Neural progenitor cell (in vitro differentiated cells): ENCODE results near the gene B4GALT5. TPM values are rescaled to one million over a fixed set of nuclear protein-coding genes. Genes with fewer than 3 reads are reported as not detected.

Source experiments
- DNase-seq: peaks from one replicate; pipeline ENCODE4 v3.0.0-alpha.2; 2016; ENCODE audit warnings: low spot score
- H2AFZ ChIP-seq: fragments of 200-600 bp; sonication (generic); replicated peaks from 2 replicates; pipeline ENCODE4 v1.6.1; 2016; ENCODE audit warnings: antibody characterized with exemption
- H3F3A ChIP-seq: fragments of 200-600 bp; sonication (generic); 2 replicates; pipeline ENCODE4 v1.6.1; 2016; ENCODE audit warnings: antibody characterized with exemption, low read depth
- H3K27ac ChIP-seq: fragments of 200-600 bp; sonication (generic); 2 replicates; pipeline ENCODE4 v1.5.1; 2016; ENCODE audit warnings: mild to moderate bottlenecking
- H3K27me3 ChIP-seq: fragments of 200-600 bp; sonication (generic); 2 replicates; pipeline ENCODE4 v1.6.1; 2016; ENCODE audit warnings: mild to moderate bottlenecking, moderate library complexity
- H3K36me3 ChIP-seq: fragments of 200-600 bp; sonication (generic); 2 replicates; pipeline ENCODE4 v1.5.1; 2016
- H3K4me1 ChIP-seq: fragments of 200-600 bp; sonication (generic); 2 replicates; pipeline ENCODE4 v1.6.1; 2016; ENCODE audit warnings: mixed run types
- H3K4me2 ChIP-seq: fragments of 200-600 bp; sonication (generic); 2 replicates; pipeline ENCODE4 v1.6.1; 2016
- H3K4me3 ChIP-seq: fragments of 200-600 bp; sonication (generic); 2 replicates; pipeline ENCODE4 v1.5.1; 2016
- H3K79me2 ChIP-seq: fragments of 200-600 bp; sonication (generic); 2 replicates; pipeline ENCODE4 v1.6.1; 2016; ENCODE audit warnings: low read depth
- H3K9ac ChIP-seq: fragments of 200-600 bp; sonication (generic); 2 replicates; pipeline ENCODE4 v1.6.1; 2016
- H3K9me3 ChIP-seq: fragments of 200-600 bp; sonication (generic); 2 replicates; pipeline ENCODE4 v1.5.1; 2016; ENCODE audit warnings: low read depth
- H4K20me1 ChIP-seq: fragments of 200-600 bp; sonication (generic); 2 replicates; pipeline ENCODE4 v1.6.1; 2016; ENCODE audit warnings: low read depth
- H3K27ac Mint-ChIP-seq: 3 replicates; pipeline ENCODE4 v1.8.0; 2021; ENCODE audit warnings: mixed read lengths
- H3K27me3 Mint-ChIP-seq: 2 replicates; pipeline ENCODE4 v1.8.0; 2022; ENCODE audit warnings: low read depth, mild to moderate bottlenecking, inconsistent platforms, moderate library complexity, mixed read lengths; ENCODE audit not compliant: insufficient read depth
- H3K36me3 Mint-ChIP-seq: 3 replicates; pipeline ENCODE4 v1.8.0; 2021; ENCODE audit warnings: mixed read lengths
- H3K4me1 Mint-ChIP-seq: 3 replicates; pipeline ENCODE4 v1.8.0; 2021; ENCODE audit warnings: mixed read lengths
- H3K4me3 Mint-ChIP-seq: 3 replicates; pipeline ENCODE4 v1.8.0; 2021; ENCODE audit warnings: mild to moderate bottlenecking, moderate library complexity, mixed read lengths
- H3K9me3 Mint-ChIP-seq: 3 replicates; pipeline ENCODE4 v1.8.0; 2020; ENCODE audit warnings: mixed read lengths
- CTCF ChIP-seq: fragments of 200-600 bp; sonication (generic); IDR thresholded peaks from 2 replicates; pipeline ENCODE4 v1.5.1; 2017; ENCODE audit warnings: antibody characterized with exemption, mild to moderate bottlenecking
- EZH2 ChIP-seq: fragments of 200-600 bp; sonication (generic); IDR thresholded peaks from 2 replicates; pipeline ENCODE4 v1.6.1; 2017; ENCODE audit warnings: antibody characterized with exemption, mild to moderate bottlenecking, moderate library complexity
- EZH2phosphoT487 ChIP-seq: fragments of 200-600 bp; sonication (generic); IDR thresholded peaks from 2 replicates; pipeline ENCODE4 v1.6.1; 2017; ENCODE audit warnings: antibody characterized with exemption
- total RNA-seq: library from RNA; depleted of rRNA; stranded (reverse); fragments of >200 nt; gene quantifications from 2 replicates; pipeline ENCODE4 v1.2.3, GENCODE V29; 2015; ENCODE audit warnings: low replicate concordance

The B4GALT5 gene
- total RNA-seq, 1 donor from 2014 or later = 60.1 TPM

GRCh38 chr20:49739042-49739441 is 25.4 kb upstream of the B4GALT5 start:
- Mint-ChIP-seq H3K4me3 (no peak overlapping the region), H3K9me3 (no peaks in the 10 kb centered on the region), H3K4me1 (peaks cover 17% of the 10 kb centered on the region), H3K36me3 (no peaks in the 10 kb centered on the region), H3K27me3 (peaks cover 9% of the 10 kb centered on the region), H3K27ac (no peak overlapping the region)
- Histone ChIP-seq H4K20me1 (no peaks in the 10 kb centered on the region), H3K27me3 (no peaks in the 10 kb centered on the region), H3K79me2 (no peaks in the 10 kb centered on the region), H3K4me1 (peaks cover 13% of the 10 kb centered on the region), H3K27ac (no peak overlapping the region), H3K36me3 (no peaks in the 10 kb centered on the region), H3K4me2 (no peak overlapping the region), H3K9me3 (no peaks in the 10 kb centered on the region), H3K4me3 (no peak overlapping the region), H3K9ac (no peak overlapping the region), H3F3A (peaks cover 26% of the 10 kb centered on the region), H2AFZ (no peak overlapping the region)
- TF ChIP-seq EZH2 (no peak), EZH2phosphoT487 (no peak), CTCF (no peak)
- DNase-seq = no peak

- no peaks in the 10 kb centered on the region for H3K79me2 ChIP-seq
- no peak overlapping the region for H2AFZ ChIP-seq
- H3K9me3 ChIP-seq = no peaks in the 10 kb centered on the region
- DNase-seq = no peak
- H3K9ac ChIP-seq = no peak overlapping the region
- peaks cover 21% of the 10 kb centered on the region for H3K4me1 ChIP-seq
- no peak overlapping the region for H3K4me3 ChIP-seq
- H3K4me2 ChIP-seq = no peak overlapping the region
- H3K36me3 ChIP-seq = no peaks in the 10 kb centered on the region
- H3K27ac ChIP-seq = no peak overlapping the region
- peaks cover 10% of the 10 kb centered on the region for H3K27me3 Mint-ChIP-seq
- peaks cover 14% of the 10 kb centered on the region for H3K4me1 Mint-ChIP-seq
- no peak overlapping the region for H3K4me3 Mint-ChIP-seq
- no peaks in the 10 kb centered on the region for H4K20me1 ChIP-seq
- H3K27ac Mint-ChIP-seq = no peak overlapping the region
- no peaks in the 10 kb centered on the region for H3K9me3 Mint-ChIP-seq
- peaks cover 31% of the 10 kb centered on the region for H3F3A ChIP-seq
- TF ChIP-seq CTCF (no peak), EZH2phosphoT487 (no peak), EZH2 (no peak)
- H3K36me3 Mint-ChIP-seq = no peaks in the 10 kb centered on the region
- H3K27me3 ChIP-seq = no peaks in the 10 kb centered on the region
These were observed 23.6 kb upstream of the B4GALT5 start for GRCh38 chr20:49737260-49737659.

GRCh38 chr20:49729780-49730179 is 16.1 kb upstream of the B4GALT5 start:
- H3K36me3 ChIP-seq = no peaks in the 10 kb centered on the region
- peaks cover 4% of the 10 kb centered on the region for H3K27me3 Mint-ChIP-seq
- peaks cover 21% of the 10 kb centered on the region for H3F3A ChIP-seq
- TF ChIP-seq EZH2phosphoT487 = no peak
- TF ChIP-seq EZH2 = no peak
- TF ChIP-seq CTCF = no peak
- no peaks in the 10 kb centered on the region for H3K36me3 Mint-ChIP-seq
- H4K20me1 ChIP-seq = no peaks in the 10 kb centered on the region
- peaks cover 13% of the 10 kb centered on the region for H3K4me1 Mint-ChIP-seq
- H3K9me3 ChIP-seq = no peaks in the 10 kb centered on the region
- H3K9ac ChIP-seq = no peak overlapping the region
- no peak overlapping the region for H3K27ac Mint-ChIP-seq
- H2AFZ ChIP-seq = no peak overlapping the region
- H3K9me3 Mint-ChIP-seq = peaks cover 3% of the 10 kb centered on the region
- H3K27me3 ChIP-seq = no peaks in the 10 kb centered on the region
- no peak overlapping the region for H3K27ac ChIP-seq
- H3K4me1 ChIP-seq = peaks cover 15% of the 10 kb centered on the region
- no peak overlapping the region for H3K4me3 ChIP-seq
- no peak overlapping the region for H3K4me3 Mint-ChIP-seq
- no peaks in the 10 kb centered on the region for H3K79me2 ChIP-seq
- no peak for DNase-seq
- no peak overlapping the region for H3K4me2 ChIP-seq
